ENCODE results near the gene LBR. TPM values are rescaled to one million over a fixed set of nuclear protein-coding genes. Genes with fewer than 3 reads are reported as not detected.

LBR gene
- total RNA-seq, 1 experiment from 2014 or later = 60.9 TPM

DNA sequence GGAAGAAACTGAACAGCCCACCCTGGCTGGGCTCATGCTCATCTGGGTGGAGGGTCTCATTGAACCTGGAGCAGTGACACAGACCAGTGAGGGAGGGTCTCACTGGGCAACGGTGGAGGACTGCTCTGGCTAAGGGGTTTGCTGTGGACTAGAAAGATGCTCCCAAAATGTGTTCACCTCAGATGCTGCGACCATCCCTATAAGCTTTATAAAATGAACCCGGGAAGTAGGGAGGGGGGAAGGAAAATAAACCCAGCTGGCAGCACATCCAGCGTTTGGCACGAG lies 34.5 kb upstream of the LBR start:
- Histone ChIP-seq H4K91ac (ENCODE audit: insufficient read length, low read depth, low read length) (no peak overlapping the region), H3K27me3 (ENCODE audit: insufficient read depth, low read length) (no peaks in the 10 kb centered on the region), H2BK5ac (ENCODE audit: insufficient read length, low read length) (no peak overlapping the region), H3K4me1 (ENCODE audit: insufficient read depth, low read length) (peaks cover 14% of the 10 kb centered on the region; the same call in 1 of the 2 replicates), H2AFZ (ENCODE audit: low read length) (no peak overlapping the region), H3K56ac (ENCODE audit: insufficient read length, low read depth, low read length) (no peak overlapping the region), H2BK12ac (ENCODE audit: insufficient read length, low read depth, low read length) (no peak overlapping the region), H3K23ac (ENCODE audit: insufficient read length, low read depth, low read length) (no peak overlapping the region), H3K9me3 (ENCODE audit: control insufficient read depth, low read depth, low read length) (no peaks in the 10 kb centered on the region), H3K79me1 (ENCODE audit: insufficient read depth, low read depth, low read length, poor library complexity, severe bottlenecking) (no peaks in the 10 kb centered on the region), H3K79me2 (ENCODE audit: insufficient read depth, low read length) (no peaks in the 10 kb centered on the region), H4K5ac (ENCODE audit: insufficient read length, low read depth, low read length) (no peak overlapping the region), H4K8ac (replicated peaks; ENCODE audit: insufficient read length, low read depth, low read length) (no peak overlapping the region), H2BK120ac (ENCODE audit: low read depth, low read length, poor library complexity, severe bottlenecking) (no peak overlapping the region), H3K4ac (ENCODE audit: low read depth, low read length) (no peak overlapping the region), H2BK20ac (ENCODE audit: low read depth, low read length, poor library complexity, severe bottlenecking) (no peak overlapping the region), H3K14ac (ENCODE audit: insufficient read depth, low read length) (no peak overlapping the region), H2AK5ac (ENCODE audit: insufficient read length, low read length) (no peak overlapping the region), H3K18ac (ENCODE audit: insufficient read length, low read depth, low read length) (no peak overlapping the region), H3K23me2 (ENCODE audit: insufficient read length, low read depth, low read length, poor library complexity, severe bottlenecking) (peaks cover 3% of the 10 kb centered on the region), H4K20me1 (ENCODE audit: control insufficient read depth, insufficient read depth, insufficient read length) (no peaks in the 10 kb centered on the region), H3K9ac (ENCODE audit: extremely low read depth, insufficient read length, low read length) (no peak overlapping the region), H3T11ph (ENCODE audit: low read length) (no peak overlapping the region), H2BK15ac (ENCODE audit: low read depth, low read length) (no peak overlapping the region), H3K4me2 (ENCODE audit: insufficient read depth, insufficient read length, low read length) (no peak overlapping the region), H3K27ac (ENCODE audit: insufficient read length, low read depth, low read length) (no peak overlapping the region)
- Mint-ChIP-seq H3K4me3 (no peak overlapping the region), H3K4me1 (peaks cover 36 to 48% of the 10 kb centered on the region in 2 experiments), H3K9me3 (no peaks in the 10 kb centered on the region), H3K27me3 (ENCODE audit: low read depth) (peaks cover 3% of the 10 kb centered on the region), H3K27ac (0 out of 7 replicates have a peak overlapping the region, but pooled peaks of 2 of the 3 experiments have one; percentile 57 to 69), H3K36me3 (ENCODE audit: insufficient read depth in 1 of 3, low read depth in 3 of 3) (no peaks in the 10 kb centered on the region)
- TF ChIP-seq, protein P1, sequence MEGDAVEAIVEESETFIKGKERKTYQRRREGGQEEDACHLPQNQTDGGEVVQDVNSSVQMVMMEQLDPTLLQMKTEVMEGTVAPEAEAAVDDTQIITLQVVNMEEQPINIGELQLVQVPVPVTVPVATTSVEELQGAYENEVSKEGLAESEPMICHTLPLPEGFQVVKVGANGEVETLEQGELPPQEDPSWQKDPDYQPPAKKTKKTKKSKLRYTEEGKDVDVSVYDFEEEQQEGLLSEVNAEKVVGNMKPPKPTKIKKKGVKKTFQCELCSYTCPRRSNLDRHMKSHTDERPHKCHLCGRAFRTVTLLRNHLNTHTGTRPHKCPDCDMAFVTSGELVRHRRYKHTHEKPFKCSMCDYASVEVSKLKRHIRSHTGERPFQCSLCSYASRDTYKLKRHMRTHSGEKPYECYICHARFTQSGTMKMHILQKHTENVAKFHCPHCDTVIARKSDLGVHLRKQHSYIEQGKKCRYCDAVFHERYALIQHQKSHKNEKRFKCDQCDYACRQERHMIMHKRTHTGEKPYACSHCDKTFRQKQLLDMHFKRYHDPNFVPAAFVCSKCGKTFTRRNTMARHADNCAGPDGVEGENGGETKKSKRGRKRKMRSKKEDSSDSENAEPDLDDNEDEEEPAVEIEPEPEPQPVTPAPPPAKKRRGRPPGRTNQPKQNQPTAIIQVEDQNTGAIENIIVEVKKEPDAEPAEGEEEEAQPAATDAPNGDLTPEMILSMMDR (conservative IDR thresholded peaks at IDR 0.05) = no peak
- no CpG with 5 or more reads among the region's 5 CpGs for WGBS (ENCODE audit: extremely low coverage, insufficient read length, low lambda C conversion rate)
- no peak for DNase-seq
